ENCODE measurements around the gene TAS2R39.

TAS2R39 gene

DNA sequence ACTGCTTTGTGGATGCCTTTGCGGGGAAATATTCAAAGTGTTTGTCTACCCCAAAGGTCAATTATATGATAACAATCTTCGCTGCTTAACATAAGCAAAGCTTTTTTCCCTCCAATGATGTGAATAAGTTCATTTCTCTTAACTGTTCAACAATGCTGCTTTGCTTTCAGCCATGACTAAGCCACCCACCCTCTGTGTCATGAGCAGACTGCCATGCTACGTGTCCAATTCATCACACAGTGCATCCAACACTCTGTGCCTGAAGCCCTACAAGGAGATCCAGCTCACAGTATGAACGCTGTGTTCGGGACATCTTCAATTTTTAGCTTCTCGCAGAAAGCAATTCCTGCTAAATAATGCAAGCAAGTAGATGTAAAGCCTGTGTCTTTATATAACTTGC, 32.9 kb downstream of the TAS2R39 start:
- no peak overlapping the region for H3K27ac ChIP-seq
- no peak overlapping the region for H3K4me3 ChIP-seq
- TF ChIP-seq, protein P1, sequence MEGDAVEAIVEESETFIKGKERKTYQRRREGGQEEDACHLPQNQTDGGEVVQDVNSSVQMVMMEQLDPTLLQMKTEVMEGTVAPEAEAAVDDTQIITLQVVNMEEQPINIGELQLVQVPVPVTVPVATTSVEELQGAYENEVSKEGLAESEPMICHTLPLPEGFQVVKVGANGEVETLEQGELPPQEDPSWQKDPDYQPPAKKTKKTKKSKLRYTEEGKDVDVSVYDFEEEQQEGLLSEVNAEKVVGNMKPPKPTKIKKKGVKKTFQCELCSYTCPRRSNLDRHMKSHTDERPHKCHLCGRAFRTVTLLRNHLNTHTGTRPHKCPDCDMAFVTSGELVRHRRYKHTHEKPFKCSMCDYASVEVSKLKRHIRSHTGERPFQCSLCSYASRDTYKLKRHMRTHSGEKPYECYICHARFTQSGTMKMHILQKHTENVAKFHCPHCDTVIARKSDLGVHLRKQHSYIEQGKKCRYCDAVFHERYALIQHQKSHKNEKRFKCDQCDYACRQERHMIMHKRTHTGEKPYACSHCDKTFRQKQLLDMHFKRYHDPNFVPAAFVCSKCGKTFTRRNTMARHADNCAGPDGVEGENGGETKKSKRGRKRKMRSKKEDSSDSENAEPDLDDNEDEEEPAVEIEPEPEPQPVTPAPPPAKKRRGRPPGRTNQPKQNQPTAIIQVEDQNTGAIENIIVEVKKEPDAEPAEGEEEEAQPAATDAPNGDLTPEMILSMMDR (IDR thresholded peaks at IDR 0.05) = no peak
- DNase-seq (ENCODE audit: low spot score) = no peak

DNA sequence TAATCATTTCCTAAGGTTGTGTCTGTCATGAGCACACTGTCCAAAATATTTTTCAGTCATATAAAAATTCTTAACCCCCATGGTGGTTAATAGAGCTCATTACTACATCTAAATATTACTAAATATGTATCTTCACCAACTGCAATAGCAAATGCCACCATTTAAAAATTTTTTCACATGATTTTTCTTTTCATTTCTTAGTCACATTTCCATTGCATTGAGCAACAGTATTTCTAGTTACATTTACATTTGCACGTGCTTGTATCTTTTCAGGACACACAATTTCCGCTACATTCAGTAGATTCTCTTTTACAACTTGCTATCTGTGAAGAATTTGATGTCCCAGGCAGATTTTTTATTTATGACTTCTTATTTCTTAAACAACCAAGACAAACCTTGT, 33.5 kb downstream of the TAS2R39 start:
- Histone ChIP-seq H3K4me3 (no peak overlapping the region), H3K27ac (no peak overlapping the region)
- TF ChIP-seq, protein P1 (IDR thresholded peaks at IDR 0.05) = no peak
- DNase-seq (ENCODE audit: low spot score) = no peak

DNA sequence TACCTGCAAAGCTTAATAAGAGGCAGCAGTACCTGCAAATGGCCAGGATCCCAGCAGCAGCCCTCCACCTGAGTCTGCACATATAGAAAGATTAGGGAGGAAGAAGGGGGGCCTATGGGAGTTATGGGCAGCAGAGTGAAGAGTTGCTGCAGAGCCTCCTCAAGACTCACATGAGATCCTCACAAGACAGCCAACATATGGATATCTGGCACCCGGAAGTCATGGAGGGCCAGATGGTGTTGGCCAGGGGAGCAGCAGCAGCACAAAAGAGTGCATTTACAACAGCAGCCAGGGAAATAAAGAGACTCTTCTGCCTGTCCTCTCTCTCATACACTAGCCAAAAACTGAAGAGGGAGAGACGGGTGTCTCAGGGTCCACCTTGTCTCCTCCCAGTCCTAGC, 34.6 kb downstream of the TAS2R39 start:
- no peak for DNase-seq (ENCODE audit: low spot score)
- TF ChIP-seq, protein P1 (IDR thresholded peaks at IDR 0.05) = no peak
- Histone ChIP-seq H3K4me3 (no peak overlapping the region), H3K27ac (no peak overlapping the region)

DNA sequence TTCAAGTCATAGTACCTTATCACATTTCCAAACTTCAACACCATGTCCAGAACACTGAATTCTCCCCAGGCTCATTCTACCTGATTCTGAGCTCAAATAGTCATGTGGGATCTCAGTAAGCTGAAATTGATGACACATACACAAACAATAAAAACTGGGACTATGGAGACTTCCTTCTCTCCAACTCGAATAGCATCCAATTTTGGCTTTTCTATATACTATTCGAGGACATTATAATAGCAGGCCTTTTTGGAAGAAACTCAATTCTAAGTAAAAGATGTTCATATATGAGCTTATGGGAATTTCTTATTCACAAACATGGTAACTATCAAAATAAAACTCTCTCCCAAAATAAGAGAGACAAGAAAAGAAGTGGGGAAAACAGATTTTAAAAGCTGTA, 38.1 kb downstream of the TAS2R39 start:
- Histone ChIP-seq H3K4me3 (no peak overlapping the region), H3K27ac (no peak overlapping the region)
- TF ChIP-seq, protein P1 (IDR thresholded peaks at IDR 0.05) = no peak
- no peak for DNase-seq (ENCODE audit: low spot score)

DNA sequence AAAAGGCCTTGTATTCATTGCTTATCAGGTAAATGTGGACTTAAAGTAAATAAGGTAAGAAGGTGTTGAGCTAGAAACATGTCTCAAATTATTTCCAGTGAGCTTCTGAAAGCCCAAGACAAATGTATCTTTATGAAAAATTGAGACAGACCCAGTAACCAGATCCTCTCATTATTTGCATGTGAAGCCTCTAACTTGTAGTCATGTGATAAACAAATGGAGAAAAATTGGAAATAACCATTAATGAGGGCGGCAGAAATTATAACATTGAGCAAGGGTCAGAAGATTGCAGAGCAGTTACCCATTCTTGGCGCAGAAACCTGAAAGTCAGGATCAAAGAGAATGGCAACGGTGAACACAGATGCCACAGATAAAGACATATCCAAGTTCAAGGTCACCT, 38.5 kb downstream of the TAS2R39 start, which contains the start of gene TAS2R40:
TSS of gene TAS2R40 (plus strand) at position 301 of the 400 bp plus-strand sequence. CDS start at position 343, 42 bp downstream.
- TF ChIP-seq, protein P1 (IDR thresholded peaks at IDR 0.05) = no peak
- DNase-seq (ENCODE audit: low spot score) = no peak

DNA sequence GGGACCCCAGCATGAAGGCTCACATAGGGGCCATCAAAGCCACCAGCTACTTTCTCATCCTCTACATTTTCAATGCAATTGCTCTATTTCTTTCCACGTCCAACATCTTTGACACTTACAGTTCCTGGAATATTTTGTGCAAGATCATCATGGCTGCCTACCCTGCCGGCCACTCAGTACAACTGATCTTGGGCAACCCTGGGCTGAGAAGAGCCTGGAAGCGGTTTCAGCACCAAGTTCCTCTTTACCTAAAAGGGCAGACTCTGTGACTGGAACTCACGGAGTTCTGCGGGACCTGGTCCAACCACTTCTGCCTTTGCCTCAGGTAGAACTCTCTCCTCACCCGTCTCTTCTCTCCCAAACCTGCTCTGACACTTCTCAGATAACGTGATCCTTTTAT, 39.6 kb downstream of the TAS2R39 start:
- no peak for DNase-seq (ENCODE audit: low spot score)
- peak overlapping the region in 1 of 2 donors; percentile 37 for H3K27ac ChIP-seq
- H3K4me3 ChIP-seq = no peak overlapping the region
- TF ChIP-seq, protein P1 (IDR thresholded peaks at IDR 0.05) = no peak

More for the DNA sequence above, 38.5 kb downstream of the TAS2R39 start, which contains the start of gene TAS2R40:
- no peak within 1 kb of the TSS for H3K4me3 ChIP-seq
- peak within 1 kb of the TSS in 1 of 2 donors; percentile 37 for H3K27ac ChIP-seq

DNA sequence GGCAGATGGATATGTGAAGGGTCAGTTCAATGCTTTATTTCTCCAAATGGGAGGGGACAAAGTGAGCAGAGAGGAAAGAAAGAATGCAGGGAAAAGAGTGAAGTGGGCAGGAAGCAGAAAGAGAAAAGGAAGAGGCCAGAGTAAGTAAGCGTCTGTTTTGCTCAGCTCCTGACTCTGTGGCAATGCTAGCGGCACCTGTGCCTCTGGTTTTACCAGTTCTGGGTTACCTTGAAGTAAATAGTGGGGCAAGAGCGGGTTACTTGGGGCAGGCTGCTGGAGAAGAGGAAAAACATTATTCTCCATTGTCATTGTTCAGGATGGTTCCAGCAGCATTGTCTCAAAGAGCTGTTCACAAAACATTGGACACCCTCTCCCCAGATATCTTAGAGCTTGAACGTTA, 40.6 kb downstream of the TAS2R39 start:
- Histone ChIP-seq H3K27ac (no peak overlapping the region), H3K4me3 (no peak overlapping the region)
- no peak for DNase-seq (ENCODE audit: low spot score)
- TF ChIP-seq, protein P1 (IDR thresholded peaks at IDR 0.05) = no peak

Data from coronary artery (tissue), 2 donors.